Measurements from ENCODE around the gene SERPINH1.

DNA sequence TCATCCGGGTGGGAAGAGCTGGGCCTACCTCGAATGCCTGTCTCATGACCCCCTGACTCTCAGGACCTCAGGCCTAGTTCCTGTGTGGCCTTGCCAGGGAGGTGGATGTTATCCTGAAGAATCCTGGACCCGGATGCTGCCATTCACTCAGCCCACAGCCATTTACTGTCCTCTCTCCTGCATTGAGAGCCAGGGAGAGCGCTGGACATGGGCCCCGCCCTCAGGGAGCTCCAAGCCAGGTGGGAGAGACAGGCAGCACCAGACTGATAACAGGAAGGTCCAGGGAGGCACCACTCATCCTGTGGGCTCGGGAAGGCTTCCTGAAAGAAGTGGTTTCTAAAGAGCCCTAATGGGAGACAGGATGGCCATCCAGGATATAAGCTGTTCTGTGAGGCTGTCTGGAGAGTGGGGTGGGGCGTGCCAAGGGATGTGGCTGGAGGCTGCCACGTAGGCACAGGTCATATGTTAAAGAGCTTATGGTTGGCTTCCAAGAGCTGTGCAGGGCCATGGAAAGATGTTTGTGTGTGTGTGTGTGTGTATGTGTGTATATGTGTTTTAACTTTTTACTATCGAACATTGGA is 8.6 kb downstream of the SERPINH1 start:
- TF ChIP-seq, protein P1, sequence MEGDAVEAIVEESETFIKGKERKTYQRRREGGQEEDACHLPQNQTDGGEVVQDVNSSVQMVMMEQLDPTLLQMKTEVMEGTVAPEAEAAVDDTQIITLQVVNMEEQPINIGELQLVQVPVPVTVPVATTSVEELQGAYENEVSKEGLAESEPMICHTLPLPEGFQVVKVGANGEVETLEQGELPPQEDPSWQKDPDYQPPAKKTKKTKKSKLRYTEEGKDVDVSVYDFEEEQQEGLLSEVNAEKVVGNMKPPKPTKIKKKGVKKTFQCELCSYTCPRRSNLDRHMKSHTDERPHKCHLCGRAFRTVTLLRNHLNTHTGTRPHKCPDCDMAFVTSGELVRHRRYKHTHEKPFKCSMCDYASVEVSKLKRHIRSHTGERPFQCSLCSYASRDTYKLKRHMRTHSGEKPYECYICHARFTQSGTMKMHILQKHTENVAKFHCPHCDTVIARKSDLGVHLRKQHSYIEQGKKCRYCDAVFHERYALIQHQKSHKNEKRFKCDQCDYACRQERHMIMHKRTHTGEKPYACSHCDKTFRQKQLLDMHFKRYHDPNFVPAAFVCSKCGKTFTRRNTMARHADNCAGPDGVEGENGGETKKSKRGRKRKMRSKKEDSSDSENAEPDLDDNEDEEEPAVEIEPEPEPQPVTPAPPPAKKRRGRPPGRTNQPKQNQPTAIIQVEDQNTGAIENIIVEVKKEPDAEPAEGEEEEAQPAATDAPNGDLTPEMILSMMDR (IDR thresholded peaks at IDR 0.05), result no peak
- no peak for TF ChIP-seq POLR2A (IDR thresholded peaks at IDR 0.05)
- TF ChIP-seq POLR2AphosphoS5 (IDR thresholded peaks at IDR 0.05), result no peak

Measured in stomach (tissue), 4 donors.